SK-N-SH treated with all-trans-retinoic acid at 6 μM for 48 hours (cell line): ENCODE data around the gene GLP2R.

Experiments used
- OSR1 ChIP-seq: fragments of 250-450 bp; sonication (Bioruptor Pico); IDR thresholded peaks from 2 replicates; pipeline ENCODE4 v1.8.0; 2022; ENCODE audit warnings: moderate library complexity, mild to moderate bottlenecking, inconsistent platforms
- TCF4 ChIP-seq: fragments of 250-450 bp; sonication (Bioruptor Pico); IDR thresholded peaks from 2 replicates; pipeline ENCODE4 v1.8.0; 2021; ENCODE audit warnings: mild to moderate bottlenecking, moderate library complexity, borderline replicate concordance
- ZNF70 ChIP-seq: fragments of 450-650 bp; formaldehyde crosslinking; IDR thresholded peaks from 2 replicates; pipeline ENCODE4 v1.5.0; 2020; ENCODE audit warnings: mild to moderate bottlenecking, moderate library complexity
- TF ChIP-seq, protein P1 (sequence below): fragments of 250-450 bp; sonication (Bioruptor Pico); IDR thresholded peaks from 2 replicates; pipeline ENCODE4 v1.8.0; 2021; ENCODE audit warnings: low read depth, mild to moderate bottlenecking, moderate library complexity, borderline replicate concordance
- TF ChIP-seq, protein P2 (sequence below): fragments of 250-450 bp; sonication (Bioruptor Pico); IDR thresholded peaks from 2 replicates; pipeline ENCODE4 v1.5.1; 2020; ENCODE audit warnings: low read depth, mild to moderate bottlenecking, moderate library complexity

DNA sequence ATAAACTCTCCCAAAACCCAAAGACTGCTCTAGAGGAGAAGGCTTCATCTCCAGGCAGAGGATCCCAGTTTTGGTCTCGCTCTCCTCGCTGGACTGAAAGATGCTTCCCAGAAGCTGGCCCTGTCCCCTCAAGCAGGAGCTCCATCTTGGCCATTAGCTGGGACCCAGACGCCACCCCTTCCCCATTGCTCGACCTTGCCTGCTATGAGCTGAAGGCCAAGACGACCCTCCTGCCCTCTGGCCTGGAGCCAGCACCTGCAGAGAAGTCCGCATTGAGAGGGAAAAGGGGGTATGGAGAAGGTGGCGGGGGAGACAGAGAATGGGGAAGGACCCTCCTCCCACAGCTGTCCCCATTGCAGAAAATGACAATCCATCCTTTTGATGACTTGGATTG lies 82.9 kb downstream of the GLP2R start:
- TF ChIP-seq, protein P1, sequence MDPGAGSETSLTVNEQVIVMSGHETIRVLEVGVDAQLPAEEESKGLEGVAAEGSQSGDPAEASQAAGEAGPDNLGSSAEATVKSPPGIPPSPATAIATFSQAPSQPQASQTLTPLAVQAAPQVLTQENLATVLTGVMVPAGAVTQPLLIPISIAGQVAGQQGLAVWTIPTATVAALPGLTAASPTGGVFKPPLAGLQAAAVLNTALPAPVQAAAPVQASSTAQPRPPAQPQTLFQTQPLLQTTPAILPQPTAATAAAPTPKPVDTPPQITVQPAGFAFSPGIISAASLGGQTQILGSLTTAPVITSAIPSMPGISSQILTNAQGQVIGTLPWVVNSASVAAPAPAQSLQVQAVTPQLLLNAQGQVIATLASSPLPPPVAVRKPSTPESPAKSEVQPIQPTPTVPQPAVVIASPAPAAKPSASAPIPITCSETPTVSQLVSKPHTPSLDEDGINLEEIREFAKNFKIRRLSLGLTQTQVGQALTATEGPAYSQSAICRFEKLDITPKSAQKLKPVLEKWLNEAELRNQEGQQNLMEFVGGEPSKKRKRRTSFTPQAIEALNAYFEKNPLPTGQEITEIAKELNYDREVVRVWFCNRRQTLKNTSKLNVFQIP (CRISPR knock-in tag) = no peak
- TF ChIP-seq OSR1 (CRISPR knock-in tag) (no peak), TCF4 (no peak), ZNF70 (CRISPR knock-in tag) (no peak)
- TF ChIP-seq, protein P2, sequence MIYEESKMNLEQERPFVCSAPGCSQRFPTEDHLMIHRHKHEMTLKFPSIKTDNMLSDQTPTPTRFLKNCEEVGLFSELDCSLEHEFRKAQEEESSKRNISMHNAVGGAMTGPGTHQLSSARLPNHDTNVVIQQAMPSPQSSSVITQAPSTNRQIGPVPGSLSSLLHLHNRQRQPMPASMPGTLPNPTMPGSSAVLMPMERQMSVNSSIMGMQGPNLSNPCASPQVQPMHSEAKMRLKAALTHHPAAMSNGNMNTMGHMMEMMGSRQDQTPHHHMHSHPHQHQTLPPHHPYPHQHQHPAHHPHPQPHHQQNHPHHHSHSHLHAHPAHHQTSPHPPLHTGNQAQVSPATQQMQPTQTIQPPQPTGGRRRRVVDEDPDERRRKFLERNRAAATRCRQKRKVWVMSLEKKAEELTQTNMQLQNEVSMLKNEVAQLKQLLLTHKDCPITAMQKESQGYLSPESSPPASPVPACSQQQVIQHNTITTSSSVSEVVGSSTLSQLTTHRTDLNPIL (CRISPR knock-in tag) = no peak
